Measurements from ENCODE around the gene ANKS1B.

ANKS1B gene

DNA sequence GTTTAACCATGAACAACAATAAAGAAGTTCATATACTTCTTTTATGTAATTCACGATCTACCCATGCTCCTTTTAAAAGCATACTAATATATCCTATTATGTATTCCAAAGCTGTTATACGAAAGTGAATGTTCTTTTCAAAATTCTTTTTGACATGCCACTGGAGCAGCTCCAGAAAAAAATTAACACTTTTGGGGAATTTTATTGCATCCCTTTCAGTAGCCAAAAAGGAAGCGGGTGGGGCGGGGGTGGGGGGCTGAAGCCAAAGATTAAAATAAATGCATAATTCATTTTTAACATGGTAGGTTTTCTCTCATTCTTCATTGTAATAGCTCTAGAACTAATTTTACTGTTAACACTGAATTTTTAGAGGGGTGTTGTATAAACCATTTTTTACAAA is 123.0 kb downstream of the ANKS1B start:
- TF ChIP-seq, protein P1, sequence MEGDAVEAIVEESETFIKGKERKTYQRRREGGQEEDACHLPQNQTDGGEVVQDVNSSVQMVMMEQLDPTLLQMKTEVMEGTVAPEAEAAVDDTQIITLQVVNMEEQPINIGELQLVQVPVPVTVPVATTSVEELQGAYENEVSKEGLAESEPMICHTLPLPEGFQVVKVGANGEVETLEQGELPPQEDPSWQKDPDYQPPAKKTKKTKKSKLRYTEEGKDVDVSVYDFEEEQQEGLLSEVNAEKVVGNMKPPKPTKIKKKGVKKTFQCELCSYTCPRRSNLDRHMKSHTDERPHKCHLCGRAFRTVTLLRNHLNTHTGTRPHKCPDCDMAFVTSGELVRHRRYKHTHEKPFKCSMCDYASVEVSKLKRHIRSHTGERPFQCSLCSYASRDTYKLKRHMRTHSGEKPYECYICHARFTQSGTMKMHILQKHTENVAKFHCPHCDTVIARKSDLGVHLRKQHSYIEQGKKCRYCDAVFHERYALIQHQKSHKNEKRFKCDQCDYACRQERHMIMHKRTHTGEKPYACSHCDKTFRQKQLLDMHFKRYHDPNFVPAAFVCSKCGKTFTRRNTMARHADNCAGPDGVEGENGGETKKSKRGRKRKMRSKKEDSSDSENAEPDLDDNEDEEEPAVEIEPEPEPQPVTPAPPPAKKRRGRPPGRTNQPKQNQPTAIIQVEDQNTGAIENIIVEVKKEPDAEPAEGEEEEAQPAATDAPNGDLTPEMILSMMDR (IDR thresholded peaks at IDR 0.05; ENCODE audit: low read depth, low read length), result no peak
- H3K9me3 ChIP-seq (ENCODE audit: severe bottlenecking), result no peaks in the 10 kb centered on the region
- H3K36me3 ChIP-seq, result no peaks in the 10 kb centered on the region
- DNase-seq, result no peak
- H3K4me3 ChIP-seq (ENCODE audit: low read depth, low read length), result no peak overlapping the region
- no peak overlapping the region for H3K27ac ChIP-seq
- H3K27me3 ChIP-seq (ENCODE audit: insufficient read depth, low read depth, severe bottlenecking), result no peaks in the 10 kb centered on the region

DNA sequence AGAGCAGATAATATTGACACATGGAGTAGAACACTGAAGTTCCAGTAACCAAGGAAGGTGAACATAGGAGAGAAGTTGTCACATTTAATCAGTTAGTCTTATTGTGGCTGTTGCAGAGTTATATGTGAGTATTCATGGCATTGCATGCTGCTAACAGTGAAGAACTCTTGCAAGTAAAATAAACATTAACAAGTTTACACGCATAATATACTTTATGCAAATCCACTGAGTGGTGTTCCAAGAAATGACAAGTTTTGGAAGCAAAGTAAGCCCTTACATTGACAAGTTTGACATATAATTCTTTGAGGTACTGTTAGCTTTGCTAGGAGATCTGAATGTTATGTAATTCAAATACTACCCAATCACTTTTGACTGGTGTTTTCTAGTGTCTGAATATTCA is 125.6 kb downstream of the ANKS1B start:
- Histone ChIP-seq H3K36me3 (no peaks in the 10 kb centered on the region), H3K4me3 (ENCODE audit: low read depth, low read length) (no peak overlapping the region), H3K9me3 (ENCODE audit: severe bottlenecking) (no peaks in the 10 kb centered on the region), H3K27ac (no peak overlapping the region), H3K27me3 (ENCODE audit: insufficient read depth, low read depth, severe bottlenecking) (no peaks in the 10 kb centered on the region)
- no peak for DNase-seq
- TF ChIP-seq, protein P1 (IDR thresholded peaks at IDR 0.05; ENCODE audit: low read depth, low read length), result no peak

GRCh38 chr12:99852666-99853065 is 132.1 kb downstream of the ANKS1B start:
- TF ChIP-seq, protein P1 (IDR thresholded peaks at IDR 0.05; ENCODE audit: low read depth, low read length), result no peak
- no peaks in the 10 kb centered on the region for H3K27me3 ChIP-seq (ENCODE audit: insufficient read depth, low read depth, severe bottlenecking)
- no peak overlapping the region for H3K27ac ChIP-seq
- no peaks in the 10 kb centered on the region for H3K9me3 ChIP-seq (ENCODE audit: severe bottlenecking)
- H3K36me3 ChIP-seq, result no peaks in the 10 kb centered on the region
- no peak for DNase-seq
- H3K4me3 ChIP-seq (ENCODE audit: low read depth, low read length), result no peak overlapping the region

DNA sequence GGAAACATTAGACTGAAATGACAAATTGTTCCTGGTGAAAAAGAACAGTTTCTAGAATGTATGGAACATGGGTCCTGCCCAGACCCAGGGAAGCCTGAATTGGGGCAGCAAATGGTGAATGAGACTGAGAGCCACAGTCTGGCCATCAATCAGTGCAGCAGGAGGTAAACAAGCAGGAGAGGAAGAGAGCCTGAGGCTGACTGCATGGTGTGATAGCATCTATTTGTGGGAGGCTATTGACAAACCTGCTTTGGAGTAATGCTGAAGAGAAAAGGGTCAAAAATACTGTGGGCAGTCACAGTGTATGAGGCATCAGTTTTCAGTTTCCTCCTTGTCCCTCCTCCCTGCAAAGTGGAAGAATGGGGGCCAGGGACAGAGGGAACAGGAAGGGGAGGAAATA is 136.8 kb downstream of the ANKS1B start:
- TF ChIP-seq, protein P1 (IDR thresholded peaks at IDR 0.05; ENCODE audit: low read depth, low read length), result no peak
- Histone ChIP-seq H3K4me3 (ENCODE audit: low read depth, low read length) (no peak overlapping the region), H3K36me3 (no peaks in the 10 kb centered on the region), H3K27me3 (ENCODE audit: insufficient read depth, low read depth, severe bottlenecking) (no peaks in the 10 kb centered on the region), H3K27ac (no peak overlapping the region), H3K9me3 (ENCODE audit: severe bottlenecking) (no peaks in the 10 kb centered on the region)
- DNase-seq, result no peak

DNA sequence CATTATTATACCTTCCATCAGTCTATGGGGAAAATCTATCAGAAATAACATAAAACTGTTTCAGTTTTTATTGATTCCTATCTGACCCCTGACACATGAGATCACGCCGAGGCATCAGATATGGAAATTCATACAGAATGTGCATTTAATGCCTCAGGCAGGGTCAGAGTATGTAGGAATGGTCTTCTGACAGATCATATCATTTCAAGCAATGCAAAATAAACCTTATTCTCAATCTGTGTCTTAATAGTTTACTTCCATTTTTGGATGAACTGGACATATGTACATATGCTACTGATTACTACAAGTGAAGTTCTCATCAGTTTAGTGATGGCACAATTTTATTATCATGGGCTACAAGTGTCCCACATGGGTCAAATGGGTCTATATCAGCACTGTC is 150.0 kb downstream of the ANKS1B start:
- no peaks in the 10 kb centered on the region for H3K27me3 ChIP-seq (ENCODE audit: insufficient read depth, low read depth, severe bottlenecking)
- no peaks in the 10 kb centered on the region for H3K9me3 ChIP-seq (ENCODE audit: severe bottlenecking)
- no peak overlapping the region for H3K4me3 ChIP-seq (ENCODE audit: low read depth, low read length)
- TF ChIP-seq, protein P1 (IDR thresholded peaks at IDR 0.05; ENCODE audit: low read depth, low read length), result no peak
- no peaks in the 10 kb centered on the region for H3K36me3 ChIP-seq
- no peak for DNase-seq
- H3K27ac ChIP-seq, result no peak overlapping the region

DNA sequence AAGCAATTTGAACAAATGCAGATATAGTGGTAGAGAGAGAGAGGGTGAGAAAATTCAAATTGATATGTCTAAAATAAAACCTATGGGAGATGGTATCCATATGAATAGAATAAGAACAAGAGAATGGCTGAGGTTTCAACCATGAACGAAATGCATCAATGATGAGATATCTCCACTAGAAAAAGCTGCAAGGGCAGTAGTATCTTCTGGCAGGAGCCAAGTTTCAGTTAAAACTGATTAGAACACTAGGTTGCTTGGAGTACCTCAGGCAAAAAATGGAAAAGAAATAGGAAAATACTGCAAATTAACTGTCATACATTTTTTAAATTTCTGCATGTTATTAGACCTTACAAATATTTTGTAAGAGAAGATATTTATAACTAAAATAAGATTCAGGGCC is 151.3 kb downstream of the ANKS1B start:
- Histone ChIP-seq H3K27ac (no peak overlapping the region), H3K9me3 (ENCODE audit: severe bottlenecking) (no peaks in the 10 kb centered on the region), H3K27me3 (ENCODE audit: insufficient read depth, low read depth, severe bottlenecking) (no peaks in the 10 kb centered on the region), H3K4me3 (ENCODE audit: low read depth, low read length) (no peak overlapping the region), H3K36me3 (no peaks in the 10 kb centered on the region)
- no peak for DNase-seq
- TF ChIP-seq, protein P1 (IDR thresholded peaks at IDR 0.05; ENCODE audit: low read depth, low read length), result no peak
